ENCODE data around the gene FAIM.

DNA sequence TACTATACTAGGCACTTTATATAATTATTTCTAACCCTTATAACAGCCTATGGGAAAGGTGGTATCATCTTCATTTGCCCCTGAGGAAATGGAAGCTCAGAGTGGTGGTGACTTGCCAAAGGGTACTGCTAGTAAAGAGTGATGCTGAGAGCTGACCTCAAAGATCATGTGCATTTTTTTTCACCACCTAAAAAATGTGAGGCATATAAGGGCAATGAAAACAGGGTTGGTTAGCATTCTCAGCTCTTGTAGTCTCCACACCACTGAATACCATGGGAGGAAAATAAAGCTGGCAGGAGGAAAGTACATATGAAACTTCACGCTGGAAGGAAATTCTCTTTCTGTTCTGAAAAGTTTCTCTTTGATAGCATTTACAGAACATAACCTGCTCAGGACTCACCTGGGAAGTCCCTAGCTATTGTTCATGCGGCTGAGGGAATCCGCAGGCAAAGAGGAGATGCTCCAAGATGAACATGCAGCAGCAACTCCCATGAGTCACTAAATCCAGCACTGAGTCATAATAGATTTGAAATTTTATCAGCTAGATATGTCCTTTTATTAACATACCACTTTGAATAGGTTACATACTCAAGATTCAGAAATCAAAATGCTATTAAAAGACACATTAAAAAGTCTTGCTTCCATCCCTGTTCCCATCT is 17.3 kb downstream of the FAIM start:
- TF ChIP-seq, protein P1, sequence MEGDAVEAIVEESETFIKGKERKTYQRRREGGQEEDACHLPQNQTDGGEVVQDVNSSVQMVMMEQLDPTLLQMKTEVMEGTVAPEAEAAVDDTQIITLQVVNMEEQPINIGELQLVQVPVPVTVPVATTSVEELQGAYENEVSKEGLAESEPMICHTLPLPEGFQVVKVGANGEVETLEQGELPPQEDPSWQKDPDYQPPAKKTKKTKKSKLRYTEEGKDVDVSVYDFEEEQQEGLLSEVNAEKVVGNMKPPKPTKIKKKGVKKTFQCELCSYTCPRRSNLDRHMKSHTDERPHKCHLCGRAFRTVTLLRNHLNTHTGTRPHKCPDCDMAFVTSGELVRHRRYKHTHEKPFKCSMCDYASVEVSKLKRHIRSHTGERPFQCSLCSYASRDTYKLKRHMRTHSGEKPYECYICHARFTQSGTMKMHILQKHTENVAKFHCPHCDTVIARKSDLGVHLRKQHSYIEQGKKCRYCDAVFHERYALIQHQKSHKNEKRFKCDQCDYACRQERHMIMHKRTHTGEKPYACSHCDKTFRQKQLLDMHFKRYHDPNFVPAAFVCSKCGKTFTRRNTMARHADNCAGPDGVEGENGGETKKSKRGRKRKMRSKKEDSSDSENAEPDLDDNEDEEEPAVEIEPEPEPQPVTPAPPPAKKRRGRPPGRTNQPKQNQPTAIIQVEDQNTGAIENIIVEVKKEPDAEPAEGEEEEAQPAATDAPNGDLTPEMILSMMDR (IDR thresholded peaks at IDR 0.05 in 4 of 5, conservative IDR thresholded peaks at IDR 0.05 in 1 of 5): no peak
- no peak for TF ChIP-seq POLR2A (IDR thresholded peaks at IDR 0.05)

All from gastrocnemius medialis (tissue), 4 donors.